K562 (cell line): ENCODE measurements around the gene CHD2. TPM values are rescaled to one million over a fixed set of nuclear protein-coding genes. Genes with fewer than 3 reads are reported as not detected.

Source experiments
- ATAC-seq: fragments of 200-7000 bp; cut with Tn5 transposase; 3 replicates; pipeline ENCODE4 v1.9.1; 2020; ENCODE audit warnings: moderate library complexity
- BruUV-seq: library from RNA; stranded (reverse); fragments of 400-500 nt; replicated peaks from 2 replicates; lab custom pipeline; 2021; lab: Mats Ljungman, UMichigan
- CTCF ChIA-PET: fragments of 300-600 bp; formaldehyde crosslinking; extraction: SDS; loops from one replicate; lab custom pipeline; 2021; ENCODE audit warnings: low intra/inter-chr PET ratio; lab: Yijun Ruan, JAX
- POLR2A ChIA-PET: fragments of 300-600, 350-650 bp; sonication (Branson Sonifier 250); formaldehyde crosslinking; extraction: SDS; loops from one replicate; lab custom pipeline; 2021; ENCODE audit warnings: antibody characterized with exemption, inconsistent platforms; lab: Yijun Ruan, JAX
- DNase-seq, 4 experiments: peaks; one replicate each; pipeline versions ENCODE4 v3.0.0 to v3.0.0-alpha.2; 2011 to 2018; ENCODE audit warnings: low spot score in 3 of 4, mixed read lengths in 3 of 4; ENCODE audit errors: extremely low read depth in 1 of 4
- FAIRE-seq: peaks from 2 replicates; lab custom pipeline; 2011; peaks lifted over from hg19 to GRCh38; lab: Jason Lieb, UNC
- H2AFZ ChIP-seq: 2 replicates; pipeline ENCODE4 v1.6.0; 2011; ENCODE audit warnings: low read depth, low read length, control low read depth, inconsistent platforms
- H3K27ac ChIP-seq: fragments of 200-600 bp; 3 replicates; pipeline ENCODE4 v1.8.0; 2011; ENCODE audit warnings: low read depth, mild to moderate bottlenecking, control low read depth, inconsistent platforms, low read length, moderate library complexity, mixed read lengths; ENCODE audit errors: extremely low read depth
- H3K27me3 ChIP-seq, 2 experiments: fragments of 300-600 bp in 1 of 2; 2 replicates in 1 of 2; 3 replicates in 1 of 2; pipeline versions ENCODE4 v1.6.0 to v1.8.0; 2011; ENCODE audit warnings: inconsistent platforms in 2 of 2, low read length in 2 of 2, mild to moderate bottlenecking in 1 of 2, mixed read lengths in 1 of 2, moderate library complexity in 1 of 2; ENCODE audit not compliant: control insufficient read depth in 2 of 2, insufficient read depth in 2 of 2
- H3K36me3 ChIP-seq: fragments of 300-600 bp; 3 replicates; pipeline ENCODE4 v1.8.0; 2011; ENCODE audit warnings: mild to moderate bottlenecking, low read length, inconsistent platforms; ENCODE audit not compliant: control insufficient read depth, insufficient read depth
- H3K4me1 ChIP-seq, 2 experiments: fragments of 200-600 bp in 1 of 2; replicated peaks in 1 of 2; 2 replicates in 1 of 2; 3 replicates in 1 of 2; pipeline versions ENCODE4 v1.5.1 to v1.8.0; 2011; ENCODE audit warnings: inconsistent platforms in 2 of 2, low read length in 2 of 2, mild to moderate bottlenecking in 1 of 2, mixed read lengths in 1 of 2, moderate library complexity in 1 of 2; ENCODE audit not compliant: control insufficient read depth in 2 of 2, insufficient read depth in 2 of 2
- H3K4me2 ChIP-seq: 2 replicates; pipeline ENCODE4 v1.6.1; 2011; ENCODE audit warnings: low read length, control low read depth, inconsistent platforms, mixed read lengths; ENCODE audit not compliant: insufficient read depth
- H3K4me3 ChIP-seq: fragments of 200-600 bp; sonication (generic), shearing (Covaris generic); 2 replicates; pipeline ENCODE4 v1.5.1; 2016; ENCODE audit warnings: control low read depth, inconsistent platforms
- H3K79me2 ChIP-seq: fragments of 200-600 bp; 3 replicates; pipeline ENCODE4 v1.8.0; 2011; ENCODE audit warnings: low read length, inconsistent platforms; ENCODE audit not compliant: control insufficient read depth, insufficient read depth
- H3K9ac ChIP-seq, 2 experiments: 2 replicates each; pipeline versions ENCODE4 v1.6.0 to v1.6.1; 2011; ENCODE audit warnings: low read depth in 2 of 2, low read length in 2 of 2, control low read depth in 1 of 2, inconsistent platforms in 1 of 2, mild to moderate bottlenecking in 1 of 2, mixed read lengths in 1 of 2; ENCODE audit not compliant: insufficient read depth in 1 of 2
- H3K9me1 ChIP-seq: one replicate; pipeline ENCODE4 v1.6.0; 2011; ENCODE audit warnings: inconsistent platforms, mild to moderate bottlenecking, low read length, moderate library complexity; ENCODE audit not compliant: control insufficient read depth, insufficient read depth
- H3K9me3 ChIP-seq: replicated peaks from 2 replicates; pipeline ENCODE4 v1.5.1; 2011; ENCODE audit warnings: low read depth, low read length, inconsistent platforms; ENCODE audit not compliant: control insufficient read depth, insufficient read depth
- H4K20me1 ChIP-seq: replicated peaks from 2 replicates; pipeline ENCODE4 v1.6.1; 2011; ENCODE audit warnings: low read length, inconsistent platforms, mixed read lengths; ENCODE audit not compliant: control insufficient read depth, insufficient read depth
- AFF4 ChIP-seq: sonication (generic); formaldehyde crosslinking; IDR thresholded peaks from 2 replicates; pipeline ENCODE4 v1.8.0; 2023; ENCODE audit warnings: mild to moderate bottlenecking, missing genetic modification reagents
- CGGBP1 ChIP-seq: fragments of 250-450 bp; sonication (Bioruptor Pico); IDR thresholded peaks from 2 replicates; pipeline ENCODE4 v1.9.0; 2021; ENCODE audit warnings: mild to moderate bottlenecking
- EP300 ChIP-seq: IDR thresholded peaks from 2 replicates; pipeline ENCODE4 v1.6.1; 2012; ENCODE audit warnings: low read length, improper control_type of control experiment
- GABPA ChIP-seq: fragments of 200-800 bp; sonication (Bioruptor generic); conservative IDR thresholded peaks from 2 replicates; pipeline ENCODE4 v1.6.1; 2016; ENCODE audit warnings: low read depth, missing genetic modification characterization, missing compliant biosample characterization
- JUN ChIP-seq, 2 experiments: sonication (generic) in 1 of 2; formaldehyde crosslinking in 1 of 2; IDR thresholded peaks; 2 replicates each; pipeline versions ENCODE4 v1.6.1 to v1.8.0; 2012 to 2022; ENCODE audit warnings: borderline replicate concordance in 2 of 2, mild to moderate bottlenecking in 2 of 2, improper control_type of control experiment in 1 of 2, low read depth in 1 of 2, low read length in 1 of 2, missing genetic modification reagents in 1 of 2
- KDM1A ChIP-seq, 2 experiments: fragments of 450-650 bp; IDR thresholded peaks; 2 replicates each; pipeline ENCODE4 v1.6.1; 2016; ENCODE audit warnings: mild to moderate bottlenecking in 2 of 2
- RHOXF2B ChIP-seq: fragments of 250-450 bp; sonication (Bioruptor Pico); conservative IDR thresholded peaks from 2 replicates; pipeline ENCODE4 v1.5.1; 2021
- SUPT5H ChIP-seq: fragments of 450-650 bp; IDR thresholded peaks from 2 replicates; pipeline ENCODE4 v1.6.1; 2016
- XRCC3 ChIP-seq: fragments of 450-650 bp; IDR thresholded peaks from 2 replicates; pipeline ENCODE4 v1.6.1; 2017; ENCODE audit warnings: mild to moderate bottlenecking, moderate library complexity
- ZBTB1 ChIP-seq: sonication (generic); formaldehyde crosslinking; IDR thresholded peaks from 2 replicates; pipeline ENCODE4 v1.8.1; 2023; ENCODE audit warnings: missing genetic modification reagents, low read depth, mild to moderate bottlenecking, borderline replicate concordance
- ZNF134 ChIP-seq: fragments of 250-450 bp; sonication (Bioruptor Pico); conservative IDR thresholded peaks from 2 replicates; pipeline ENCODE4 v1.4.0; 2020
- ZNF184 ChIP-seq: sonication (generic); formaldehyde crosslinking; IDR thresholded peaks from 2 replicates; pipeline ENCODE4 v1.5.0; 2020; ENCODE audit warnings: missing genetic modification reagents
- WGBS: fragments of 100-300 bp; shearing (Covaris generic); methylation state at CpG from one replicate; pipeline ENCODE4 v1.1.6; 2016; ENCODE audit warnings: low coverage, mixed read lengths; ENCODE audit not compliant: insufficient coverage; ENCODE audit errors: missing lambda C conversion rate; 5-methylcytosine and 5-hydroxymethylcytosine counted together
- in situ Hi-C: fragments of 300-500 bp; cut with MboI; formaldehyde crosslinking; loops from 4 replicates; pipeline ENCODE4 v1.15.0; 2018; ENCODE audit warnings: inconsistent platforms, mixed read lengths
- intact Hi-C: fragments of 100-400 bp; cut with micrococcal nuclease; formaldehyde crosslinking; loops from 2 replicates; pipeline ENCODE4 v1.14.2; 2022
- polyA plus RNA-seq, 8 experiments: library from polyadenylated mRNA; depleted of rRNA in 4 of 8; stranded (reverse) in 5 of 8; unstranded in 3 of 8; fragments of >200 nt; fragmentation: Nextera tagmentation in 2 of 8; fragmentation: Illumina TruSeq in 1 of 8; extraction: Ambion mirVana in 2 of 8; extraction: Trizol in 1 of 8; gene quantifications; 2 replicates each; pipeline versions ENCODE4 v1.2.1 to v1.2.3, GENCODE V29; 2011 to 2014; ENCODE audit warnings: inconsistent platforms in 1 of 8, missing spikeins in 1 of 8
- total RNA-seq, 7 experiments: library from RNA; depleted of rRNA in 6 of 7; stranded (reverse); fragments of >200 nt in 6 of 7; fragmentation: Illumina TruSeq in 2 of 7; extraction: Trizol in 2 of 7; gene quantifications; 2 replicates each; pipeline versions ENCODE4 v1.2.1 to v1.2.3, GENCODE V29; 2011 to 2021; ENCODE audit warnings: low replicate concordance in 1 of 7
- TF ChIP-seq, protein P1 (sequence below): fragments of 250-450 bp; sonication (Bioruptor Pico); IDR thresholded peaks from 2 replicates; pipeline ENCODE4 v1.5.0; 2020; ENCODE audit warnings: mild to moderate bottlenecking
- TF ChIP-seq, protein P2 (sequence below): fragments of 450-650 bp; conservative IDR thresholded peaks from 2 replicates; pipeline ENCODE4 v1.6.1; 2016; ENCODE audit warnings: missing genetic modification characterization, low read depth, mild to moderate bottlenecking, missing compliant biosample characterization, moderate library complexity

Gene CHD2
- total and polyA plus RNA-seq, 9 of the 15 experiments (the other 6 are each of a cell fraction or from before 2014, with no cell fraction given) = 38.9 to 70.8 (median 56.2) TPM

GRCh38 chr15:92884436-92885223 is 15.5 kb upstream of the CHD2 start:
- BruUV-seq = no TSS peak
- Histone ChIP-seq H3K9me1 (no peaks in the 10 kb centered on the region), H3K4me1 (peaks cover 0 to 22% of the 10 kb centered on the region in 2 experiments; a peak in 3 of 5 replicates), H3K79me2 (peaks cover 85% of the 10 kb centered on the region), H2AFZ (no peak overlapping the region), H3K4me3 (peak overlapping the region; percentile 91), H3K4me2 (peak overlapping the region; percentile 87), H4K20me1 (no peaks in the 10 kb centered on the region), H3K27me3 (no peaks in the 10 kb centered on the region), H3K27ac (peak overlapping the region; percentile 86), H3K36me3 (peaks cover 58% of the 10 kb centered on the region), H3K9me3 (no peaks in the 10 kb centered on the region), H3K9ac (peak overlapping the region; percentile 6 to 94; a peak in 3 of 4 replicates)
- intact Hi-C loops = no loop called here
- WGBS = under 1% methylated on average over 6 of the region's 6 CpGs
- CTCF ChIA-PET = no interaction called here
- ATAC-seq (no peak), DNase-seq (no peak), FAIRE-seq (no peak)
- POLR2A ChIA-PET = interaction anchor here (0.8 to 9.6 kb wide), 8 partner anchors 10 to 81 kb away, joined by 3 to 110 read pairs (median 5); partner anchors contain the start of gene CHD2
- in situ Hi-C loops = loop anchor here (5.0 kb wide), 1 partner anchor 72 kb away; no protein-coding TSS in a partner anchor
- TF ChIP-seq XRCC3 (no peak), ZNF134 (no peak), CGGBP1 (CRISPR knock-in tag) (0 out of 2 replicates have a peak, but pooled peaks have one; percentile 25), JUN (IDR thresholded peaks at IDR 0.05; ENCODE audit: borderline replicate concordance, low read depth, low read length) (no peak), JUN (CRISPR knock-in tag; IDR thresholded peaks at IDR 0.05; ENCODE audit: borderline replicate concordance) (no peak), EP300 (no peak), RHOXF2B (CRISPR knock-in tag) (no peak), ZNF184 (no peak), ZBTB1 (CRISPR knock-in tag) (no peak), GABPA (tag) (0 out of 2 replicates have a peak, but pooled peaks have one; percentile 19), SUPT5H (no peak), KDM1A (IDR thresholded peaks at IDR 0.05) (no peak), AFF4 (CRISPR knock-in tag) (no peak)
- TF ChIP-seq, protein P1, sequence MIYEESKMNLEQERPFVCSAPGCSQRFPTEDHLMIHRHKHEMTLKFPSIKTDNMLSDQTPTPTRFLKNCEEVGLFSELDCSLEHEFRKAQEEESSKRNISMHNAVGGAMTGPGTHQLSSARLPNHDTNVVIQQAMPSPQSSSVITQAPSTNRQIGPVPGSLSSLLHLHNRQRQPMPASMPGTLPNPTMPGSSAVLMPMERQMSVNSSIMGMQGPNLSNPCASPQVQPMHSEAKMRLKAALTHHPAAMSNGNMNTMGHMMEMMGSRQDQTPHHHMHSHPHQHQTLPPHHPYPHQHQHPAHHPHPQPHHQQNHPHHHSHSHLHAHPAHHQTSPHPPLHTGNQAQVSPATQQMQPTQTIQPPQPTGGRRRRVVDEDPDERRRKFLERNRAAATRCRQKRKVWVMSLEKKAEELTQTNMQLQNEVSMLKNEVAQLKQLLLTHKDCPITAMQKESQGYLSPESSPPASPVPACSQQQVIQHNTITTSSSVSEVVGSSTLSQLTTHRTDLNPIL (CRISPR knock-in tag) = no peak
- TF ChIP-seq, protein P2, sequence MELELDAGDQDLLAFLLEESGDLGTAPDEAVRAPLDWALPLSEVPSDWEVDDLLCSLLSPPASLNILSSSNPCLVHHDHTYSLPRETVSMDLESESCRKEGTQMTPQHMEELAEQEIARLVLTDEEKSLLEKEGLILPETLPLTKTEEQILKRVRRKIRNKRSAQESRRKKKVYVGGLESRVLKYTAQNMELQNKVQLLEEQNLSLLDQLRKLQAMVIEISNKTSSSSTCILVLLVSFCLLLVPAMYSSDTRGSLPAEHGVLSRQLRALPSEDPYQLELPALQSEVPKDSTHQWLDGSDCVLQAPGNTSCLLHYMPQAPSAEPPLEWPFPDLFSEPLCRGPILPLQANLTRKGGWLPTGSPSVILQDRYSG (tag) = no peak
